Measurements from ENCODE around the gene FAM180A.

FAM180A gene

GRCh38 chr7:135731131-135731530 is 17.5 kb downstream of the FAM180A start:
- DNase-seq (ENCODE audit: low read depth) = no peak
- no peak for TF ChIP-seq CTCF (conservative IDR thresholded peaks at IDR 0.05; ENCODE audit: low read length)

GRCh38 chr7:135729230-135729629 is 19.4 kb downstream of the FAM180A start:
- DNase-seq (ENCODE audit: low read depth) = peak; percentile 79
- no peak for TF ChIP-seq CTCF (conservative IDR thresholded peaks at IDR 0.05; ENCODE audit: low read length)

More at GRCh38 chr7:135731131-135731530, 17.5 kb downstream of the FAM180A start:
- H3K4me3 ChIP-seq (ENCODE audit: low read length) = no peak overlapping the region

GRCh38 chr7:135728136-135728669 is 20.4 kb downstream of the FAM180A start, which contains the start of gene SLC13A4:
TSS of gene SLC13A4 (minus strand) at chr7:135728186. CDS start at chr7:135727496, 690 bp downstream.
- no peak within 1 kb of the TSS for H3K4me3 ChIP-seq (ENCODE audit: low read length)
- DNase-seq (ENCODE audit: low read depth) = no peak
- TF ChIP-seq CTCF (conservative IDR thresholded peaks at IDR 0.05; ENCODE audit: low read length) = no peak

More at GRCh38 chr7:135729230-135729629, 19.4 kb downstream of the FAM180A start:
- H3K4me3 ChIP-seq (ENCODE audit: low read length) = no peak overlapping the region

- no peak overlapping the region for H3K4me3 ChIP-seq (ENCODE audit: low read length)
- TF ChIP-seq CTCF (conservative IDR thresholded peaks at IDR 0.05; ENCODE audit: low read length) = no peak
- DNase-seq (ENCODE audit: low read depth) = no peak
Measured at GRCh38 chr7:135726911-135727673, 21.5 kb downstream of the FAM180A start.

GRCh38 chr7:135726276-135726788 is 22.3 kb downstream of the FAM180A start:
- no peak for DNase-seq (ENCODE audit: low read depth)

GRCh38 chr7:135723411-135723810 is 25.2 kb downstream of the FAM180A start:
- DNase-seq (ENCODE audit: low read depth) = no peak
- no peak overlapping the region for H3K4me3 ChIP-seq (ENCODE audit: low read length)
- TF ChIP-seq CTCF (conservative IDR thresholded peaks at IDR 0.05; ENCODE audit: low read length) = no peak

More at GRCh38 chr7:135726276-135726788, 22.3 kb downstream of the FAM180A start:
- H3K4me3 ChIP-seq (ENCODE audit: low read length) = no peak overlapping the region
- no peak for TF ChIP-seq CTCF (conservative IDR thresholded peaks at IDR 0.05; ENCODE audit: low read length)
